GM10847 (cell line): ENCODE results near the gene TMEM100.

Source experiments
- POLR2A ChIP-seq: IDR thresholded peaks from 2 replicates; pipeline ENCODE4 v1.6.1; 2011; ENCODE audit not compliant: insufficient read length; ENCODE audit errors: extremely low read depth

TMEM100 gene

DNA sequence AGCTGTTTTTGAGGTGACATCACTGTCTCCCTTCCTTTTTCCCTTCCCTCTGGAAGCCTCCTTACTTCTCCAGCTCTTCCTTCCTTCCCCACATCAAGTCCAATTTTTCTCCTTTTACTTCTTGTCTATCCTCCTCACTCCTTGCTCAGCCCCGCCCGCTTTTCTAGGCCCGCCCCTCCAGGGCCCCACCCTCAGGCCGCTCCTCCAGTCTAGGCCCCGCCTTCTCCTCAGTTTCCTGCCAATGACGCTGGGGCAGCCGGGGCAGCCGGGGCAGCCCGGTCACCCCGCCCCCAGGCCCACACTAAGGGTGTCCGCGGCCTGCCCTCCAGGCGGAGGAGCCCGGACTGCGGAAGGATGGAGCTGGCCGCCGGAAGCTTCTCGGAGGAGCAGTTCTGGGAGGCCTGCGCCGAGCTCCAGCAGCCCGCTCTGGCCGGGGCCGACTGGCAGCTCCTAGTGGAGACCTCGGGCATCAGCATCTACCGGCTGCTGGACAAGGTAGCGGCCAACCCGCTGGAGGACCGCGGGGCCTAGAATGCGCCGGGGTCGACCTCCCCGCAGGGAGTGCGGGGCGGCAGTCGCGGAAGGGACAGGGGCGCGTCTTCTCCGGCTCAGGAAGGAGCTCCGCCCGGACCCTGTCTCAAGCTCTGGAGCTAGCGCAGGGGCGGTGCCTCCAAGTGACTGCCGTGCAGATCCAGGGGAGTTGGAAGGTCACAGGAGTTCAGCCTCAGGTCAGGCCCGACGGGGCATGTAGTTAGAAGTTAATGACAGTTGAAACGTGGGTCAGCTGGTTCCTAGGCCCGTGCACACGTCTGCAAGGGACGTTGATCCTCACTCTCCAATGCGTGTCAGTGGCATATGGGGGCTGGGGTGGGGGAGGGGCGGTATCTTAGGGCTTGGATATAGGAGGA, 28.3 kb upstream of the TMEM100 start, which contains the start of gene PCTP:
PCTP (plus strand) TSS at position 302 of the 908 bp plus-strand sequence; CDS start at position 355, 53 bp downstream.
- TF ChIP-seq POLR2A: peak; percentile 32

GRCh38 chr17:55749985-55750384, 27.3 kb upstream of the TMEM100 start:
- no peak for TF ChIP-seq POLR2A

DNA sequence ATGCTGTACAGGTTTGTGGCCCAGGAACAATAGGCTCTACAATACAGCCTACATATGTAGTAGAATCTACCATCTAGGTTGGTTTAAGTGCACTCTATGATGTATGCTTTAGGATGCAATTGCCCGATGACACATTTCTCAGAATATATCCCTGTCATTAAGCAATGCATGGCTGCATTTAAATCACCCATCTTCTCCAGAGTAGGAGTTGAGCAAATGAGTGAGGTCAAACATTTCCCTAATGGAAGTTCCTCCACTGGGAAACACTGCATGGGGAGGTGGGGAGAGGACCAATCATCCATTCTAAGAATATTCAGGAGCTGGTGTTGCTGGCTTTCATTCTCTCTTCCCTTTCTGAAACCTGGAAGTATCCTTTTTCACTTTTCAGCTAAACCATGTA, 26.2 kb upstream of the TMEM100 start:
- TF ChIP-seq POLR2A: no peak

DNA sequence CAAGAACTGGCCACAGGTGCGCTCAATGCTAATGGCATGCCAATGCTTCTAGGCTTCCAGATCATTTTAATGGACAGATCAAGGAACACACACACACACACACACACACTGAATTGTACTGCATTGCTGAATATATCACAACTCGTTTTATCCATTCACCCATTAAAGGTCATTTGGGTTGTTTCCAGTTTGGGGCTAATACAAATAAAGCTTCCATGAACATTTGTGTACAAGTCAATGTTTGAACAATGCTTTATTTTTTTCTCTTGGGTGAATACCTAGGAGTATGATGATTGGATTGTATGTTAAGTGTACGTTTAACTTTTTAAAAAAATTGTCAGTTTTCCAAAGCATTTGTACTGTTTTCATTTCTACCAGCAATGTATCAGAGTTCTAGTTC, 24.5 kb upstream of the TMEM100 start:
- TF ChIP-seq POLR2A: no peak

DNA sequence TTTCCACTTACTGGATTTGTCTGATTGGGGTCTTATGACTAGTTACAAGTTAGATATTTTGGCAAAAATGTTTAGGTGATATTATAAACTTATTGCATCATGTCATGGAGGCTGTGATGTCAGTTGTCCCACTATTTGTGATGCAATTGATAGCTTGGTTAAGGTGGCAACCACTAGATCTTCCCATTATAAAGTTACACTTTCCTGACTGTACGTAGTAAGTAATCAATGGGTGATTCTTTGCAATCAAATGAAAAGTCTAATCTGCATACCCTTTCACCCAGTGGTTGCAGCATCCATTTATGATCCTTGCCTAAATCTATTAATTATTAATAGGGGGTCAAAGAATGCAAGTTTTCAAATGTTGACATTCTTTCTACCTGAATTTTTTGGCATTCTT, 23.8 kb upstream of the TMEM100 start:
- no peak for TF ChIP-seq POLR2A

DNA sequence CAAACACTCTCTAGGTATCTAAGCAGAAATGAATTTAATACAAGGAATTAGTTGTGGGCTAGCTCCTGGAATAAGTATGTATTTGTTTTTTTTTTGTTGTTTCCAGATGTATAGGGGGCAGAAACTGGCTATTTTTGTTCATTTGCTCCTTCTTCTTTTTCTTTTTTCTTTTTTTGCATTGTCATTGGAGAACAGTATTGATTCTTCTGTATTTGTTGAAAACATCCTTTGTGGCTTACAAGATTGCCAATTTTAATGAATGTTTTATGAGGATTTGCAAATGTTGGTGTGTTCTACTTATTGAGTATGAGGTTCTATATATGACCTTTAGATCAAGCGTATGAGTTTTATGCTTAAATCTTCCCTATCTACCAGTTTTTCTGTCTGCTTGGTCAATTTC, 22.6 kb upstream of the TMEM100 start:
- TF ChIP-seq POLR2A: no peak

GRCh38 chr17:55743103-55743679, 20.5 kb upstream of the TMEM100 start:
- TF ChIP-seq POLR2A: no peak

DNA sequence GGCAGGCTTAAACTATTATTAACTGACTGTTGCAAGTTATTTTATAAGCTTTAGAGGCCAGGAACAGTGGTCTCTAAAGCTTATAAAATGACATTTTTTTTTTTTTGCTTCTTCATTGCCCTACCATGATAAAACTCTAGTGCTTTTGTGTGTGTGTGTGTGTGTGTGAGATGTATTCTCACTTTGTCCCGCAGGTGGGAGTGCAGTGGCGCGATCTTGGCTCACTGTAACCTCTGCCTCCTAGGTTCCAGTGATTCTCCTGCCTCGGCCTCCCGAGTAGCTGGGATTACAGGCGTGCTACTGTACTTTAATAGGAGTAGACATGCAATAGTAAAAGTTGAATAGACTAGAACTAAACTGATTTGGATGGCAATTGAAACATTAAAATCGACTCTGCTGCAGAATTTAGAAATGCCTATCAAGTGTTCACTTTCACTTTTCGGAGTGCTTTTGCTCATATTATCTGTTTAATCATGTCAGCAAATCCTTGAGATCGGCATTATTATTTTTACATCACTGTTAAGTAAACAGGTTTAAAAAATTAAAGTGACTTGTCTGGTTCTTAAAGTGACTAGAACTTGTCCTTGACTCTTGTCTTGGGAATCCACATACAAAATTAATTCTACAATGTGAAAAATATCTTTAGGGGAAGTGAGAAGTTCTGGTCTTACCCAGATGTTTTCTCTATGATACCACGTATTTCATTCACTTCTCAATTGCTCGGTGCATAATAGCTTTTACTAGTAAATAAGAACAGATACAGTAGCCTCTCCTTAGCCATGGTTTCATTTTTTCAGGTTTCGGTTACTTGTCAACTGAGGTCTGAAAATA, 19.8 kb upstream of the TMEM100 start:
- TF ChIP-seq POLR2A: no peak

DNA sequence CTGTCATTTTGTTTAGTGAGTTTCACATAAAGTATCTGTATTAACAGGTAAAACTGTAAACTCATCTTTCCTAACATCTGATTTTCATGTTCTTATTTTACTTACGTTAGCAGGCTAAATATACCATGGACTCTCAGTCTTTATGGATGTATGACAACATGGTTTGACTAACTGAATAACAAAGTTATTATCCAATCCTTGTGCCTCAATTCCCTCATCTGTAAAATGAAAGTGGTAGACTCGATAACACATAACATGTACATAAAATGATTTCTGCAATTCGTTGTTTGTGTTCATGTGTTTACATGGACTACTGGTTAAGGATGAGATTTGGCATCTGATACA, 18.7 kb upstream of the TMEM100 start:
- no peak for TF ChIP-seq POLR2A

- TF ChIP-seq POLR2A: no peak
Measured at GRCh38 chr17:55740511-55741355, 18.1 kb upstream of the TMEM100 start.

DNA sequence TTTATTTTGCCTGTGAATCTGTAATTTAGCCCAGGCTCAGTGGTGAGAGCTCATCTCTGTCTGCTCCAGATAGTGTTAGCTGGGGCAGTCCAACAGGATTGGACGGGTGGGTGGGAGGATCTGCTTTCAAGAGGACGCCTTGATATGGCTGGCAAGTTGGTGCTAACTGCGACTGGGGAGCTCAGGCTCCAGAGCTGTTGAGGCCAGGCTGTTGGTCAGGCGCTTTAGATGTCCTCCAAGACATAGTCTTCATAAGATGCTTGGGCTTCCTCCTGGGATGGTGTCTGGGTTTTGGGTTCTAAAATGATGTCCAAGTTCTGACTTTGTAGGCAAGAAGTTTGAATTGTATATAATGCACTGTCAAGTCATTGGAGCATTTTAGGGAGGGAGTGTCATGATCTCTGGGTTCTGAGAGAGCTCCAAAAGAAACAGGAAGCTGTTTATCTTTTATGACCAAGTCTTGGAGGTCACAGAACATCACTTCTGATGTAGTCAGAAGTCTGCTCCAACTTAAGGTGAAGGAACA, 15.4 kb upstream of the TMEM100 start:
- no peak for TF ChIP-seq POLR2A

DNA sequence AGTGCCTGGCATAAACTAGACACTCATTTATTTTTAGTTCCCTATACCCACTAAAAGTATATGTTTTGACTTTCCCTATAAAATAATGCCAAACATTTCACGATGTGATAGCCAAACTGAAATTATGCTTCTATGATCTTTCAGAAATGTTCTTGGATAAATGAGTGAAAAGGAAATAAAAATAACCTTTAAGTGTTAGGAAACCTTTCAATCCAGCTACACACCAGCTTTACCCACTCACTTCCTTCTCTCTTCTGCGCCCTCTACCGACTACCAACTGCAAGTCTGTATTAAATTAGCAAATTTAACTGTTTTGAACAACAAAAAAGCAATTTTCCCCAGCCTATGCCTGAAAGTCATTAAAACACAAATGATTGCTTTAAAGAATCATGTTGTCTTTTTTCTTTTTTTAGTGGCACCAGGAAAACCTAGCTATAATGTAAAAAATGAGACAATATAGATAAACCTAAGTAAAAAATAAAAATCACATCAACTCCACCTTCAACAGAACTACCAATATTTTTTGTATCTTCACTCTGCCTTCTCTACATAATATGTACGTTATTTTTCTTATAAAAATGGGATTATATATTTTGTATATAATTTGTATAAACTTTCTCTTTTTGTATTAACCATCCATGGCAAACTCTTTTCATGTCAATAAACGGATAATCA, 13.2 kb upstream of the TMEM100 start:
- no peak for TF ChIP-seq POLR2A

DNA sequence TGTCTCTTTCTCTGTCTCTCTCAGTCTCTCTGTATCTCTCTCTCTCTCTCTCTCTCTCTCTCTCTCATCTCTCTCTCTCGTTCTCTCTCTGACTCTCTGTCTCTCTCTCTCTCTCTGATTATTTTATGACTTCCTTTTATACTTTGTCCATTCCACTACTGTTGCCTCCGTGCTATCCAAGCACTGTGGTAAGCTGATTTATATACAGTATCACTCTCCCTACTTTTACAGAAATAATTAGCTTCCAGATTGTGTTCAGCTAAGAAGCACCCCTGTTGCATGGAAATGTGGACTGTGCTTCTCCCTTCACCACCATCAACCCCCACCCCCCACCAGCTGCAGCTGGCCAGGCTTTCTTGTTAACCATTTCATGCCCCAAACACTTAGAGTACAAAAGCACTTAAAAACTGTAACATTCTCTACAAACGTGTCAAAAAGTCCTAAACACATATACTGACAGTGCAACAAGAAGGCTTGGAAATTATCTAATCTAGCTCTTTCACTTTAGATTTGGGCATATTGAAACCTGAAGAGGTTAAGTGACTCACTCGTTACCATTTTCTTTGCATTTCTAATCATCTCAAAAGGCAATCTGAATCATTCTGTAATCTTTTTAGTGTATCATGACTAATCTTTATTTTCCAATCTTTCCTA, 11.6 kb upstream of the TMEM100 start:
- no peak for TF ChIP-seq POLR2A
